HFFc6 (cell line): ENCODE results near the gene UPB1. TPM values are rescaled to one million over a fixed set of nuclear protein-coding genes. Genes with fewer than 3 reads are reported as not detected.

ENCODE experiments used
- DNase-seq: peaks from one replicate; pipeline ENCODE4 v3.0.0-alpha.2; 2018
- H3K27ac Mint-ChIP-seq: 2 replicates; pipeline ENCODE4 v1.8.0; 2020; ENCODE audit warnings: mild to moderate bottlenecking, mixed read lengths
- H3K27me3 Mint-ChIP-seq: 2 replicates; pipeline ENCODE4 v1.8.0; 2021; ENCODE audit warnings: mild to moderate bottlenecking, moderate library complexity, mixed read lengths; ENCODE audit not compliant: insufficient read depth
- H3K36me3 Mint-ChIP-seq: 2 replicates; pipeline ENCODE4 v1.8.0; 2021; ENCODE audit warnings: low read depth, mixed read lengths
- H3K4me1 Mint-ChIP-seq: 2 replicates; pipeline ENCODE4 v1.8.0; 2020; ENCODE audit warnings: low read depth, mixed read lengths
- H3K4me3 Mint-ChIP-seq: 2 replicates; pipeline ENCODE4 v1.8.0; 2020; ENCODE audit warnings: mild to moderate bottlenecking, moderate library complexity, mixed read lengths
- H3K9me3 Mint-ChIP-seq: 2 replicates; pipeline ENCODE4 v1.8.0; 2020; ENCODE audit warnings: mild to moderate bottlenecking, mixed read lengths
- total RNA-seq, 6 experiments: library from RNA; stranded (reverse); fragmentation: NEBNext Ultra II Directional; extraction: Animal tissue kit (Norgen Biotek cat#: 25700); gene quantifications; 2 replicates in 1 of 6; 3 replicates in 5 of 6; pipeline ENCODE4 v1.2.3, GENCODE V29; 2021
- TF ChIP-seq, protein P1 (sequence below): fragments of 200-600 bp; sonication (generic); IDR thresholded peaks from 2 replicates; pipeline ENCODE4 v1.5.0; 2021; ENCODE audit warnings: antibody characterized with exemption, mild to moderate bottlenecking

UPB1 gene
- total RNA-seq, 6 experiments from 2014 or later, result 0.07 to 0.14 (median 0.12) TPM; not detected in 2

DNA sequence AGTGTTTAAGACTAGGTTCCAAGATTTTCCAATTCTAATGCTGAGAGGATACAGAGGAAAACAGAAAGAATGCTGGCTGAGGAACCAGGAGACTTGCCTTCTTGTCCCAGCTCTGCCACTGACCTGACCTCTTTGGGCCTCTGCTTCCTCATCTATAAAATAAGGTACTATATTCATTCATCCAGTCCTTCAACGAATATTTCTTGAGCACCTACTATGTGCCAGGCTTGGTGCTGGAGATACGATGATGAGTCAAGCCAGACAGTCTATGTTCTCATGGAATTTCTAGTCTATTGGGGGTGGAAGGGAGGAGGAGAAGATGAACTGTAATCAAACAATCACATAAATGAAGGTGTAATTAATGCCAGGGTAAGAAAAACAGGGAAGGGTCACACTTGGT is 27.8 kb upstream of the UPB1 start:
- DNase-seq, result no peak
- TF ChIP-seq, protein P1, sequence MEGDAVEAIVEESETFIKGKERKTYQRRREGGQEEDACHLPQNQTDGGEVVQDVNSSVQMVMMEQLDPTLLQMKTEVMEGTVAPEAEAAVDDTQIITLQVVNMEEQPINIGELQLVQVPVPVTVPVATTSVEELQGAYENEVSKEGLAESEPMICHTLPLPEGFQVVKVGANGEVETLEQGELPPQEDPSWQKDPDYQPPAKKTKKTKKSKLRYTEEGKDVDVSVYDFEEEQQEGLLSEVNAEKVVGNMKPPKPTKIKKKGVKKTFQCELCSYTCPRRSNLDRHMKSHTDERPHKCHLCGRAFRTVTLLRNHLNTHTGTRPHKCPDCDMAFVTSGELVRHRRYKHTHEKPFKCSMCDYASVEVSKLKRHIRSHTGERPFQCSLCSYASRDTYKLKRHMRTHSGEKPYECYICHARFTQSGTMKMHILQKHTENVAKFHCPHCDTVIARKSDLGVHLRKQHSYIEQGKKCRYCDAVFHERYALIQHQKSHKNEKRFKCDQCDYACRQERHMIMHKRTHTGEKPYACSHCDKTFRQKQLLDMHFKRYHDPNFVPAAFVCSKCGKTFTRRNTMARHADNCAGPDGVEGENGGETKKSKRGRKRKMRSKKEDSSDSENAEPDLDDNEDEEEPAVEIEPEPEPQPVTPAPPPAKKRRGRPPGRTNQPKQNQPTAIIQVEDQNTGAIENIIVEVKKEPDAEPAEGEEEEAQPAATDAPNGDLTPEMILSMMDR, result no peak
- H3K4me3 Mint-ChIP-seq, result no peak overlapping the region
- H3K27me3 Mint-ChIP-seq, result peaks cover 2% of the 10 kb centered on the region; the same call in 1 of the 2 replicates
- peak overlapping the region; percentile 51 for H3K27ac Mint-ChIP-seq
- no peaks in the 10 kb centered on the region for H3K36me3 Mint-ChIP-seq
- peaks cover 40% of the 10 kb centered on the region for H3K4me1 Mint-ChIP-seq
- H3K9me3 Mint-ChIP-seq, result no peaks in the 10 kb centered on the region

GRCh38 chr22:24471570-24471969 is 23.6 kb upstream of the UPB1 start:
- Mint-ChIP-seq H3K27me3 (no peaks in the 10 kb centered on the region), H3K9me3 (no peaks in the 10 kb centered on the region), H3K36me3 (no peaks in the 10 kb centered on the region), H3K27ac (peak overlapping the region; percentile 40), H3K4me1 (peaks cover 58% of the 10 kb centered on the region), H3K4me3 (no peak overlapping the region)
- TF ChIP-seq, protein P1, result no peak
- DNase-seq, result no peak

DNA sequence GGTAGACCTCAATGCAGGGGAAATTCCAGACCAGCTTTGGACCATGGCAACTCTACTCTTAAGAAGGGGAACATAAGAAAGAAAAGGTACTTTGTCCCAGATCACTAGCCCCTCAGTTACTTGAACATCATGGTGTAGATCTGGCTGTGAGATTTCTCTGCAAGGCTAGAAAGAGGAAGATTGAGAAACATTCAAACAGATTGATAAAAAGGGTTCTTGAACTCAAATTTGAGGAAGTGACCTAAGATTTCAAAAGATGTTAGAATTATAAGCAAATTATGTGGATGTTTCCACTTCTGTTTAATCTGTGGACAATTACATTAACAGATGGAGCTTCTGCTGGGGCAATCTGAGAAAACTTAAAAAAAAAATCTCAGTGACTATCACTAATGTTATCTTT is 21.8 kb upstream of the UPB1 start:
- H3K9me3 Mint-ChIP-seq, result no peaks in the 10 kb centered on the region
- no peak overlapping the region for H3K4me3 Mint-ChIP-seq
- no peak for DNase-seq
- TF ChIP-seq, protein P1, result no peak
- peaks cover 45% of the 10 kb centered on the region for H3K4me1 Mint-ChIP-seq
- no peaks in the 10 kb centered on the region for H3K27me3 Mint-ChIP-seq
- H3K36me3 Mint-ChIP-seq, result no peaks in the 10 kb centered on the region
- H3K27ac Mint-ChIP-seq, result peak overlapping the region; percentile 96

- DNase-seq, result peak; percentile 89
- no peaks in the 10 kb centered on the region for H3K36me3 Mint-ChIP-seq
- H3K4me1 Mint-ChIP-seq, result peaks cover 45% of the 10 kb centered on the region
- peak overlapping the region; percentile 42 for H3K4me3 Mint-ChIP-seq
- TF ChIP-seq, protein P1, result peak; percentile 20; the same call in 1 of the 2 replicates
- no peaks in the 10 kb centered on the region for H3K27me3 Mint-ChIP-seq
- H3K9me3 Mint-ChIP-seq, result no peaks in the 10 kb centered on the region
- peak overlapping the region; percentile 96 for H3K27ac Mint-ChIP-seq
Observed at GRCh38 chr22:24474221-24474620, 20.9 kb upstream of the UPB1 start.

DNA sequence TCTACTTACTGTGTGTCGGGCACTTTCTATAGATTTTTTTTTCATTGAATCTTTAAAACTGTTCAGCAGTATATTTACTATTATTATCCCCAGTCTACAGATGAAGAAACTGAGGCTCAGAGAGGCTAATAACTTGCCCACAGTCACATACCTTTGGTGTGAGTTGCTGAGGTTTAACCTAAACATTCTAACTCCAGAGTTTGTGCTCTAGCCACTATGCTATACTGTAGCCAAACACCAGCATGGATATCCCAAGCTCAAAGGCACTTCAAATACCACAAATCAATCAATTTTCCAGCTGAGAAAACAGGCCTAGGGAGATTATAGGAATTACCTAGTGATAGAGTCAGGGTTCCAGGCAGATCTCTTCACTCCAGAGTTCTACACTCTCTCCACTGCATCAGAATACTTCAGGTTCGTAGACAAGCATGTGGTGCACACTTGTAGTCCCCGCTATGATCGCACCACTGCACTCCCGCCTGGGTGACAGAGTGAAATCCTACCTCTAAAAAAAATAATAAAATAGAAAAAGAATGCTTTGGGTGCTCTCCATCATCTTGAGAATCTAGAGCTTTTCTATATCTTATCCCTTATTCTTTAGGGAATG is 20.4 kb upstream of the UPB1 start:
- Mint-ChIP-seq H3K27ac (peak overlapping the region; percentile 96), H3K4me1 (peaks cover 45% of the 10 kb centered on the region), H3K27me3 (no peaks in the 10 kb centered on the region), H3K36me3 (no peaks in the 10 kb centered on the region), H3K9me3 (no peaks in the 10 kb centered on the region), H3K4me3 (peak overlapping the region; percentile 42)
- TF ChIP-seq, protein P1, result no peak
- no peak for DNase-seq
